Activated CD4-positive, alpha-beta T cell treated with anti-CD3 and anti-CD28 coated beads, Interleukin-2, amount 10 ng/mL, durations not matched to agents 7 days and 5 days (primary cell): ENCODE results near the gene IGFBP5. TPM values are rescaled to one million over a fixed set of nuclear protein-coding genes. Genes with fewer than 3 reads are reported as not detected.

Source experiments
- CTCF ChIA-PET: fragments of 350-600 bp; sonication (Branson Sonifier 250); formaldehyde crosslinking; loops from one replicate; lab custom pipeline; 2021; ENCODE audit warnings: antibody characterized with exemption; lab: Charles Lee
- POLR2A ChIA-PET: fragments of 350-600 bp; sonication (Branson Sonifier 250); formaldehyde crosslinking; loops from one replicate; lab custom pipeline; 2021; ENCODE audit warnings: antibody characterized with exemption; lab: Charles Lee
- DNase-seq: peaks from one replicate; pipeline ENCODE4 v3.0.0-alpha.2; 2020
- H3K27ac Mint-ChIP-seq: one replicate; pipeline ENCODE4 v1.8.0; 2021; ENCODE audit warnings: mild to moderate bottlenecking, moderate library complexity, mixed read lengths
- H3K27me3 Mint-ChIP-seq: one replicate; pipeline ENCODE4 v1.8.0; 2021; ENCODE audit warnings: mixed read lengths
- H3K36me3 Mint-ChIP-seq: one replicate; pipeline ENCODE4 v1.8.0; 2021; ENCODE audit warnings: low read depth, mixed read lengths
- H3K4me1 Mint-ChIP-seq: one replicate; pipeline ENCODE4 v1.8.0; 2021; ENCODE audit warnings: mixed read lengths
- H3K4me3 Mint-ChIP-seq: one replicate; pipeline ENCODE4 v1.8.0; 2021; ENCODE audit warnings: mild to moderate bottlenecking, moderate library complexity, mixed read lengths
- H3K9me3 Mint-ChIP-seq: one replicate; pipeline ENCODE4 v1.8.0; 2021; ENCODE audit warnings: mixed read lengths
- total RNA-seq, 2 experiments: library from RNA; stranded (reverse); gene quantifications; one replicate each; pipeline ENCODE4 v1.2.3, GENCODE V29; 2021

The IGFBP5 gene
- not detected for total RNA-seq

- CTCF ChIA-PET, result interaction anchor here (0.7 to 1.7 kb wide), 3 partner anchors 10 to 25 kb away, joined by 3 to 4 read pairs (median 3); no protein-coding TSS in a partner anchor
- Mint-ChIP-seq H3K4me3 (peak within 1 kb of the TSS; percentile 70), H3K27ac (no peak within 1 kb of the TSS), H3K27me3 (peaks cover 67% of the 10 kb centered on the region), H3K9me3 (no peaks in the 10 kb centered on the region), H3K36me3 (no peaks in the 10 kb centered on the region), H3K4me1 (peaks cover 29% of the 10 kb centered on the region)
- DNase-seq, result no peak
- POLR2A ChIA-PET, result no interaction called here
These were observed at the start of gene IGFBP5 for GRCh38 chr2:216695401-216695821. IGFBP5 (minus strand) TSS chr2:216695549; CDS start chr2:216694775, 774 bp downstream.

GRCh38 chr2:216743781-216744180 is 48.4 kb upstream of the IGFBP5 start:
- Mint-ChIP-seq H3K27me3 (peaks cover 15% of the 10 kb centered on the region), H3K27ac (no peak overlapping the region), H3K4me3 (no peak overlapping the region), H3K36me3 (no peaks in the 10 kb centered on the region), H3K4me1 (no peaks in the 10 kb centered on the region), H3K9me3 (no peaks in the 10 kb centered on the region)
- ChIA-PET POLR2A (no interaction called here), CTCF (no interaction called here)
- no peak for DNase-seq

- no peaks in the 10 kb centered on the region for H3K9me3 Mint-ChIP-seq
- ChIA-PET POLR2A (no interaction called here), CTCF (no interaction called here)
- H3K27ac Mint-ChIP-seq, result no peak overlapping the region
- peaks cover 6% of the 10 kb centered on the region for H3K27me3 Mint-ChIP-seq
- no peaks in the 10 kb centered on the region for H3K36me3 Mint-ChIP-seq
- no peak overlapping the region for H3K4me3 Mint-ChIP-seq
- DNase-seq, result no peak
- H3K4me1 Mint-ChIP-seq, result no peaks in the 10 kb centered on the region
These were observed 47.1 kb upstream of the IGFBP5 start for GRCh38 chr2:216742411-216742810.

- Mint-ChIP-seq H3K27ac (no peak overlapping the region), H3K36me3 (no peaks in the 10 kb centered on the region), H3K9me3 (no peaks in the 10 kb centered on the region), H3K4me1 (no peaks in the 10 kb centered on the region), H3K27me3 (peaks cover 11% of the 10 kb centered on the region), H3K4me3 (no peak overlapping the region)
- ChIA-PET POLR2A (no interaction called here), CTCF (no interaction called here)
- no peak for DNase-seq
These were observed 45.9 kb upstream of the IGFBP5 start for GRCh38 chr2:216741223-216741593.

GRCh38 chr2:216740557-216741222 is 45.3 kb upstream of the IGFBP5 start:
- POLR2A ChIA-PET, result no interaction called here
- no peak overlapping the region for H3K4me3 Mint-ChIP-seq
- H3K4me1 Mint-ChIP-seq, result no peaks in the 10 kb centered on the region
- H3K27me3 Mint-ChIP-seq, result peaks cover 11% of the 10 kb centered on the region
- CTCF ChIA-PET, result no interaction called here
- H3K27ac Mint-ChIP-seq, result no peak overlapping the region
- DNase-seq, result no peak
- H3K9me3 Mint-ChIP-seq, result no peaks in the 10 kb centered on the region
- H3K36me3 Mint-ChIP-seq, result no peaks in the 10 kb centered on the region

GRCh38 chr2:216739035-216739434 is 43.7 kb upstream of the IGFBP5 start:
- H3K27ac Mint-ChIP-seq, result no peak overlapping the region
- no peaks in the 10 kb centered on the region for H3K4me1 Mint-ChIP-seq
- H3K9me3 Mint-ChIP-seq, result no peaks in the 10 kb centered on the region
- ChIA-PET CTCF (no interaction called here), POLR2A (no interaction called here)
- H3K27me3 Mint-ChIP-seq, result peaks cover 9% of the 10 kb centered on the region
- DNase-seq, result no peak
- no peak overlapping the region for H3K4me3 Mint-ChIP-seq
- no peaks in the 10 kb centered on the region for H3K36me3 Mint-ChIP-seq

- ChIA-PET POLR2A (no interaction called here), CTCF (no interaction called here)
- peaks cover 9% of the 10 kb centered on the region for H3K27me3 Mint-ChIP-seq
- H3K9me3 Mint-ChIP-seq, result no peaks in the 10 kb centered on the region
- DNase-seq, result no peak
- H3K36me3 Mint-ChIP-seq, result no peaks in the 10 kb centered on the region
- no peak overlapping the region for H3K4me3 Mint-ChIP-seq
- no peak overlapping the region for H3K27ac Mint-ChIP-seq
- H3K4me1 Mint-ChIP-seq, result no peaks in the 10 kb centered on the region
These were observed 42.3 kb upstream of the IGFBP5 start for GRCh38 chr2:216737676-216738075.

- Mint-ChIP-seq H3K27ac (no peak overlapping the region), H3K27me3 (peaks cover 7% of the 10 kb centered on the region)
These were observed 41.0 kb upstream of the IGFBP5 start for GRCh38 chr2:216736326-216736725.

GRCh38 chr2:216735668-216736067 is 40.3 kb upstream of the IGFBP5 start:
- CTCF ChIA-PET, result interaction anchor here (0.8 kb wide), 1 partner anchor 861 kb away, joined by 3 read pairs; no protein-coding TSS in a partner anchor
- Mint-ChIP-seq H3K27me3 (peaks cover 9% of the 10 kb centered on the region), H3K4me3 (no peak overlapping the region), H3K9me3 (no peaks in the 10 kb centered on the region), H3K36me3 (no peaks in the 10 kb centered on the region), H3K27ac (no peak overlapping the region), H3K4me1 (no peaks in the 10 kb centered on the region)
- no peak for DNase-seq
- POLR2A ChIA-PET, result interaction anchor here (0.7 kb wide), 1 partner anchor 427 kb away, joined by 3 read pairs; no protein-coding TSS in a partner anchor

More at GRCh38 chr2:216736326-216736725, 41.0 kb upstream of the IGFBP5 start:
- ChIA-PET CTCF (no interaction called here), POLR2A (interaction anchor here (0.7 kb wide), 1 partner anchor 428 kb away, joined by 3 read pairs; no protein-coding TSS in a partner anchor)
- no peaks in the 10 kb centered on the region for H3K9me3 Mint-ChIP-seq
- no peak overlapping the region for H3K4me3 Mint-ChIP-seq
- H3K4me1 Mint-ChIP-seq, result no peaks in the 10 kb centered on the region
- DNase-seq, result no peak
- H3K36me3 Mint-ChIP-seq, result no peaks in the 10 kb centered on the region

GRCh38 chr2:216735086-216735485 is 39.7 kb upstream of the IGFBP5 start:
- Mint-ChIP-seq H3K36me3 (no peaks in the 10 kb centered on the region), H3K4me1 (no peaks in the 10 kb centered on the region), H3K27me3 (peaks cover 9% of the 10 kb centered on the region), H3K9me3 (no peaks in the 10 kb centered on the region), H3K27ac (no peak overlapping the region), H3K4me3 (no peak overlapping the region)
- CTCF ChIA-PET, result interaction anchor here (0.8 kb wide), 1 partner anchor 861 kb away, joined by 3 read pairs; no protein-coding TSS in a partner anchor
- no peak for DNase-seq
- POLR2A ChIA-PET, result no interaction called here

- no peak overlapping the region for H3K27ac Mint-ChIP-seq
- H3K4me3 Mint-ChIP-seq, result no peak overlapping the region
- ChIA-PET CTCF (no interaction called here), POLR2A (no interaction called here)
- H3K27me3 Mint-ChIP-seq, result peaks cover 9% of the 10 kb centered on the region
- no peaks in the 10 kb centered on the region for H3K36me3 Mint-ChIP-seq
- no peaks in the 10 kb centered on the region for H3K4me1 Mint-ChIP-seq
- no peak for DNase-seq
- no peaks in the 10 kb centered on the region for H3K9me3 Mint-ChIP-seq
These were observed 37.7 kb upstream of the IGFBP5 start for GRCh38 chr2:216733046-216733445.

- ChIA-PET CTCF (no interaction called here), POLR2A (no interaction called here)
- Mint-ChIP-seq H3K27ac (no peak overlapping the region), H3K4me3 (no peak overlapping the region), H3K27me3 (peaks cover 9% of the 10 kb centered on the region), H3K4me1 (no peaks in the 10 kb centered on the region), H3K36me3 (no peaks in the 10 kb centered on the region), H3K9me3 (no peaks in the 10 kb centered on the region)
- no peak for DNase-seq
These were observed 37.0 kb upstream of the IGFBP5 start for GRCh38 chr2:216732334-216732733.

GRCh38 chr2:216731465-216731864 is 36.1 kb upstream of the IGFBP5 start:
- DNase-seq, result no peak
- Mint-ChIP-seq H3K36me3 (no peaks in the 10 kb centered on the region), H3K4me3 (no peak overlapping the region), H3K27me3 (peaks cover 4% of the 10 kb centered on the region), H3K4me1 (no peaks in the 10 kb centered on the region), H3K9me3 (no peaks in the 10 kb centered on the region), H3K27ac (no peak overlapping the region)
- CTCF ChIA-PET, result no interaction called here
- POLR2A ChIA-PET, result no interaction called here
